Measurements from ENCODE around the gene NR2F1-AS1.
"Not testable (repeated sequence)": the region's sequence is repeated elsewhere in the genome, so short reads cannot be mapped to it uniquely, and the experiment has no call there.

NR2F1-AS1 gene

DNA sequence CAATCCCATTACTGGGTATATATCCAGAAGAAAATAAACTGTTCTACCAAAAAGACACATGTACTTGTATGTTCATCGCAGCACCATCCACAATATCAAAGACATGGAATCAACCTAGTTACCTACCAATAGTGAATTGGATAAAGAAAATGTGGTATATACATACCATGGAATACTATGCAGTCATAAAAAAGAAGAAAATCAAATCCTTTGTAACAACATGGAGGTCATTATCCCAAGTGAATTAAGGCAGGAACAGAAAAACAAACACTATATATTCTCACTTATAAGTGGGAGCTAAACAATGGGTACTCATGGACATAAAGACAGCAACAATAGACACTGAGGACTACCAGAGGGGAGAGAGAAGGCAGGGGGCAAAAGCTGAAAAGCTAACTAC lies 67.7 kb downstream of the NR2F1-AS1 start:
- Histone ChIP-seq H3K9me3 (replicated peaks; ENCODE audit: low read length) (no peaks in the 10 kb centered on the region), H3K4me3 (ENCODE audit: low read length) (peak overlapping the region; percentile 5), H3K9ac (ENCODE audit: low read depth, low read length) (peak overlapping the region; percentile 72), H3K27me3 (ENCODE audit: control insufficient read depth, insufficient read depth, low read length) (no peaks in the 10 kb centered on the region), H3K4me1 (ENCODE audit: control insufficient read depth, insufficient read depth, low read length) (peaks cover 44% of the 10 kb centered on the region), H3K36me3 (ENCODE audit: insufficient read depth, low read length) (peaks cover 25% of the 10 kb centered on the region), H3K4me2 (ENCODE audit: low read length) (peak overlapping the region; percentile 27)

GRCh38 chr5:93512799-93513198 lies 68.2 kb downstream of the NR2F1-AS1 start:
- H3K4me1 ChIP-seq (ENCODE audit: control insufficient read depth, insufficient read depth, low read length), result peaks cover 44% of the 10 kb centered on the region
- peak overlapping the region; percentile 72 for H3K9ac ChIP-seq (ENCODE audit: low read depth, low read length)
- peaks cover 21% of the 10 kb centered on the region for H3K36me3 ChIP-seq (ENCODE audit: insufficient read depth, low read length)
- no peaks in the 10 kb centered on the region for H3K9me3 ChIP-seq (replicated peaks; ENCODE audit: low read length)
- H3K27me3 ChIP-seq (ENCODE audit: control insufficient read depth, insufficient read depth, low read length), result no peaks in the 10 kb centered on the region
- no peak overlapping the region for H3K4me3 ChIP-seq (ENCODE audit: low read length)
- peak overlapping the region; percentile 48 for H3K4me2 ChIP-seq (ENCODE audit: low read length)

GRCh38 chr5:93511445-93511844 lies 69.6 kb downstream of the NR2F1-AS1 start:
- Histone ChIP-seq H3K4me2 (ENCODE audit: low read length) (no peak overlapping the region), H3K9ac (ENCODE audit: low read depth, low read length) (no peak overlapping the region), H3K4me3 (ENCODE audit: low read length) (no peak overlapping the region), H3K36me3 (ENCODE audit: insufficient read depth, low read length) (peaks cover 19% of the 10 kb centered on the region), H3K27me3 (ENCODE audit: control insufficient read depth, insufficient read depth, low read length) (no peaks in the 10 kb centered on the region), H3K4me1 (ENCODE audit: control insufficient read depth, insufficient read depth, low read length) (peaks cover 44% of the 10 kb centered on the region), H3K9me3 (replicated peaks; ENCODE audit: low read length) (no peaks in the 10 kb centered on the region)

- Histone ChIP-seq H3K36me3 (ENCODE audit: insufficient read depth, low read length) (peaks cover 23% of the 10 kb centered on the region), H3K4me2 (ENCODE audit: low read length) (no peak overlapping the region), H3K9me3 (replicated peaks; ENCODE audit: low read length) (no peaks in the 10 kb centered on the region), H3K4me3 (ENCODE audit: low read length) (no peak overlapping the region), H3K9ac (ENCODE audit: low read depth, low read length) (no peak overlapping the region), H3K4me1 (ENCODE audit: control insufficient read depth, insufficient read depth, low read length) (peaks cover 44% of the 10 kb centered on the region), H3K27me3 (ENCODE audit: control insufficient read depth, insufficient read depth, low read length) (no peaks in the 10 kb centered on the region)
Measured at GRCh38 chr5:93510626-93511380, 70.2 kb downstream of the NR2F1-AS1 start.

DNA sequence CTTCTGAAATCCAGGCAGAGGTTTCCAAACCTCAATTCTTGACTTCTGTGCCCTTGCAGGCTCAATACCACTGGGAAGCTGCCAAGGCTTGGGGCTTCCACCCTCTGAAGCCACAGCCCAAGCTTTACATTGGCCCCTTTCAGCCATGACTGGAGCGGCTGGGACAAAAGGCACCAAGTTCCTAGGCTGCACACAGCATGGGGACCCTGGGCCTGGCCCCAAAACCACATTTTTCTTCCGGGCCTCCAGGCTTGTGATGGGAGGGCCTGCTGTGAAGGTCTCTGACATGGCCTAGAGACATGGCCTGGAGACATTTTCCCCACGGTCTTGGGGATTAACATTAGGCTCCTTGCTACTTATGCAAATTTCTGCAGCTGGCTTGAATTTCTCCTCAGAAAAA lies 75.5 kb downstream of the NR2F1-AS1 start:
- H3K27me3 ChIP-seq (ENCODE audit: control insufficient read depth, insufficient read depth, low read length); H3K9ac ChIP-seq (ENCODE audit: low read depth, low read length); H3K4me2 ChIP-seq (ENCODE audit: low read length); H3K9me3 ChIP-seq (replicated peaks; ENCODE audit: low read length); H3K4me3 ChIP-seq (ENCODE audit: low read length): not testable (repeated sequence)
- Histone ChIP-seq H3K36me3 (ENCODE audit: insufficient read depth, low read length) (peaks cover 32% of the 10 kb centered on the region), H3K4me1 (ENCODE audit: control insufficient read depth, insufficient read depth, low read length) (peaks cover 35% of the 10 kb centered on the region)

DNA sequence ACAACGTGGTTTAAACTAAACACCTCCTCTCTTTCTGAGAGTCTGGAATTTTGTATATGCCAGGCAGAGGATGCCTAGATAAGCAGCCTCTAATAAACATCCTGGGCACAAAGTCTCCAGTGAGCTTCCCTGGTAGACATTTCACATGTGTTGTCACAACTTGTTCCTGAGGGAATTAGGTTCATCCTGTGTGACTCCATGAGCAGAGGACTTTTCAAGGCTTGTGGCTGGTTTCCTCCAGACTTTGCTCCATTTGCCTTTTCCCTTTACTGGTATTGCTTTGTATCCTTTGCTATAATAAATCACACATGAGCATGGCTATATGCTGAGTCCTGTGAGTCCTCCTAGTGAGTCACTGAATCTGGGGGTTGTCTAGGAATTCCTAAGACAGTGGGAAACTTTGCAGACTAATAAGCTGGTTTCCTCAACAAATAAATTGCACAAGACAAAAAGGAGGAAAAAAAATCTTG lies 77.4 kb downstream of the NR2F1-AS1 start:
- H3K4me3 ChIP-seq (ENCODE audit: low read length), result peak overlapping the region; percentile 21
- H3K4me1 ChIP-seq (ENCODE audit: control insufficient read depth, insufficient read depth, low read length), result peaks cover 28% of the 10 kb centered on the region
- peaks cover 38% of the 10 kb centered on the region for H3K36me3 ChIP-seq (ENCODE audit: insufficient read depth, low read length)
- H3K27me3 ChIP-seq (ENCODE audit: control insufficient read depth, insufficient read depth, low read length), result no peaks in the 10 kb centered on the region
- H3K9me3 ChIP-seq (replicated peaks; ENCODE audit: low read length), result no peaks in the 10 kb centered on the region
- H3K4me2 ChIP-seq (ENCODE audit: low read length), result peak overlapping the region; percentile 72
- peak overlapping the region; percentile 79 for H3K9ac ChIP-seq (ENCODE audit: low read depth, low read length)

DNA sequence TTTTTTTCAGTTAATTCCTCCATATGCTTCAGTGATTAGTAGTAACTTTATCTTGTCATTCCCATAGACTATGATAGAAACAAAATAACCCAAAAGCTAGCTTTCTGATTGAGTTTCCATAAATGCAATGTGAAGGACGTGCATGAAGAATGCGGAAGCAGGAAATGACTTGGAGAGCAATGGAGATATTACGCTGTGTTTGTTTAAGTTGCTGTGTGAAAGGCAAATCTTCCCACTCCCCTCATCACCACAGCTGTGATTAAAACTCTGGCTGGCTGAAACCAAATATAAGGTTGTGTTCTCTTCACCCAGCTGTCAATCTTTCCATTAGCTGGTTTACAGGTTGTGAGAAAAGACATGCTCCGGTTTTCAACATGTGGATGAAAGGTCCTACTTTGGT lies 83.9 kb downstream of the NR2F1-AS1 start:
- Histone ChIP-seq H3K9ac (ENCODE audit: low read depth, low read length) (no peak overlapping the region), H3K27me3 (ENCODE audit: control insufficient read depth, insufficient read depth, low read length) (no peaks in the 10 kb centered on the region), H3K4me2 (ENCODE audit: low read length) (no peak overlapping the region), H3K9me3 (replicated peaks; ENCODE audit: low read length) (no peaks in the 10 kb centered on the region), H3K4me1 (ENCODE audit: control insufficient read depth, insufficient read depth, low read length) (peaks cover under 1% of the 10 kb centered on the region), H3K4me3 (ENCODE audit: low read length) (no peak overlapping the region), H3K36me3 (ENCODE audit: insufficient read depth, low read length) (peaks cover 30% of the 10 kb centered on the region)

GRCh38 chr5:93479982-93480509 lies 101.0 kb downstream of the NR2F1-AS1 start:
- Histone ChIP-seq H3K4me3 (ENCODE audit: low read length) (no peak overlapping the region), H3K27me3 (ENCODE audit: control insufficient read depth, insufficient read depth, low read length) (no peaks in the 10 kb centered on the region), H3K4me2 (ENCODE audit: low read length) (no peak overlapping the region), H3K9ac (ENCODE audit: low read depth, low read length) (no peak overlapping the region), H3K9me3 (replicated peaks; ENCODE audit: low read length) (no peaks in the 10 kb centered on the region), H3K36me3 (ENCODE audit: insufficient read depth, low read length) (peaks cover 16% of the 10 kb centered on the region), H3K4me1 (ENCODE audit: control insufficient read depth, insufficient read depth, low read length) (no peaks in the 10 kb centered on the region)

DNA sequence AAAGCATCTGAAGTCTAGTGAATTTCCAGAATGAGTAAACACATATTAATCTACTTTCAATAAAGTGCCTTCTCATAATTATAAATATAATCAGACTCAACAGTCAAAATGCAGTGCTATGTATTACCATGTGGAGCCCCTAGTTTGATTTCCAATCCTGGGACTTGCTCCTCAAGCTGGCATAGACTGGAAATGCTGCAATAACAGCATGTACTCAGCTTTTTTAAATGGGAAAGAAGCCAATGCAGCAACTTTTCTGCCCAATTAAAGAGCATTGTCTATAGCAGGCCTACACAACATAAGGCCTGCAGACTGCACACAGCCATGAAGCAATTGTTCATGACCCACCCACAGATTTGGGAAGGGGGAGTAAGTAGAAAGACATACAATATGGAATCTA lies 103.2 kb downstream of the NR2F1-AS1 start:
- Histone ChIP-seq H3K27me3 (ENCODE audit: control insufficient read depth, insufficient read depth, low read length) (no peaks in the 10 kb centered on the region), H3K9me3 (replicated peaks; ENCODE audit: low read length) (no peaks in the 10 kb centered on the region), H3K4me1 (ENCODE audit: control insufficient read depth, insufficient read depth, low read length) (no peaks in the 10 kb centered on the region), H3K4me2 (ENCODE audit: low read length) (no peak overlapping the region), H3K9ac (ENCODE audit: low read depth, low read length) (no peak overlapping the region), H3K36me3 (ENCODE audit: insufficient read depth, low read length) (peaks cover 16% of the 10 kb centered on the region), H3K4me3 (ENCODE audit: low read length) (no peak overlapping the region)

- Histone ChIP-seq H3K4me2 (ENCODE audit: low read length) (no peak overlapping the region), H3K9ac (ENCODE audit: low read depth, low read length) (no peak overlapping the region), H3K9me3 (replicated peaks; ENCODE audit: low read length) (no peaks in the 10 kb centered on the region), H3K27me3 (ENCODE audit: control insufficient read depth, insufficient read depth, low read length) (no peaks in the 10 kb centered on the region), H3K36me3 (ENCODE audit: insufficient read depth, low read length) (peaks cover 16% of the 10 kb centered on the region), H3K4me3 (ENCODE audit: low read length) (no peak overlapping the region), H3K4me1 (ENCODE audit: control insufficient read depth, insufficient read depth, low read length) (no peaks in the 10 kb centered on the region)
Measured at GRCh38 chr5:93476251-93476742, 104.7 kb downstream of the NR2F1-AS1 start.

DNA sequence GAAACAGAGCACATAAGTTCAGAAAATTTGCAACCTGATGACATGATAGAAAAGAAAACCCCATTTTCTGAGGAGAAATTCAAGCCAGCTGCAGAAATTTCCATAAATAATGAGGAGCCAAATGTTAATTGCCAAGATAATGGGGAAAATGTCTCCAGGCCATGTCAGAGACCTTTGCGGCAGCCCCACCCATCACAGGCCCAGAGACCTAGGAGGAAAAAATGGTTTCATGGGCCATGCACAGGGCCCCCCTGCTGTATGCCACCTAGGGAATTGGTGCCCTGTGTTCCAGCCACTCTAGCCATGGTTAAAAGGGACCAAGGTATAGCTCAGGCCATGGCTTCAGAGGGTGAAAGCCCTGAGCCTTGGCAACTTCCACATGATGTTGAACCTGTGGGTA lies 118.1 kb downstream of the NR2F1-AS1 start:
- Histone ChIP-seq H3K27me3 (ENCODE audit: control insufficient read depth, insufficient read depth, low read length) (no peaks in the 10 kb centered on the region), H3K36me3 (ENCODE audit: insufficient read depth, low read length) (peaks cover 3% of the 10 kb centered on the region), H3K4me3 (ENCODE audit: low read length) (no peak overlapping the region), H3K9ac (ENCODE audit: low read depth, low read length) (no peak overlapping the region), H3K9me3 (replicated peaks; ENCODE audit: low read length) (peaks cover 14% of the 10 kb centered on the region), H3K4me2 (ENCODE audit: low read length) (no peak overlapping the region), H3K4me1 (ENCODE audit: control insufficient read depth, insufficient read depth, low read length) (peaks cover 7% of the 10 kb centered on the region)

DNA sequence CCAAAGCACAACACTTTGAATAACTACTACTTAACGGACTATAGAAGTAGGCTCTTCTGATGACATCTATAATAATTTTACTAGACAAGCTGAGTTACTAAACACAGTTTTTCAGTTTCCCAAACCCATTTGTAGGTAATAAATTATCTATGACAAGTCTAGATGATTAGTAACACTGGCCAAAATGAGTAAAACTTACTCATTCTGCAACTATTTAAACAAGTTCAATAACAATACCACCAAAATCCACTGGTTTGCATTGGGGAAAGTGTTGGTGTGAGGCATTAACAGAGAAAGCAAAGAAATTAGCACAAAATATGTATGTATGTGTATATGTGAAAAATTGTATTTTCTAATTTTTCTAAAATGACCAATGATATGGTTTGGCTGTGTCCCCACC lies 119.3 kb downstream of the NR2F1-AS1 start:
- peaks cover 9% of the 10 kb centered on the region for H3K36me3 ChIP-seq (ENCODE audit: insufficient read depth, low read length)
- H3K9ac ChIP-seq (ENCODE audit: low read depth, low read length), result no peak overlapping the region
- peaks cover 14% of the 10 kb centered on the region for H3K9me3 ChIP-seq (replicated peaks; ENCODE audit: low read length)
- H3K4me3 ChIP-seq (ENCODE audit: low read length), result no peak overlapping the region
- H3K4me2 ChIP-seq (ENCODE audit: low read length), result no peak overlapping the region
- peaks cover 7% of the 10 kb centered on the region for H3K4me1 ChIP-seq (ENCODE audit: control insufficient read depth, insufficient read depth, low read length)
- H3K27me3 ChIP-seq (ENCODE audit: control insufficient read depth, insufficient read depth, low read length), result no peaks in the 10 kb centered on the region

Measured in skeletal muscle satellite cell (primary cell).